Heart left ventricle (tissue), 13 donors: ENCODE data around the gene GGT6.

ENCODE experiments used
- CTCF ChIP-seq, 12 donors: fragments of 200-600 bp; sonication (generic) in 4 of 12; IDR thresholded peaks; one replicate each; pipeline versions ENCODE4 v1.5.0 to v1.8.0; 2018 to 2022; ENCODE audit warnings: antibody characterized with exemption in 12 of 12, mild to moderate bottlenecking in 5 of 12
- POLR2A ChIP-seq, 2 donors: fragments of 450-650 bp; IDR thresholded peaks; one replicate each; pipeline ENCODE4 v1.6.1; 2017; ENCODE audit warnings: antibody characterized with exemption in 2 of 2, mild to moderate bottlenecking in 2 of 2, moderate library complexity in 2 of 2
- donor health status: ischemic (EF 13 %, LVEDD 7.1; RV severe dilation, severe dysfunction).
- donor health status: DM: no; HTN: yes; CAD: no.
- donor health status: DM: no; HTN: no; CAD: no.
- donor health status: ischemic (EF 25% LVEDD 6.9; RV normal size, moderate dysfunction).
- donor health status: ischemic (EF 25% LVEDD 5.7; RV mildly dilated, moderate dysfunction).
- donor health status: ischemic (EF 35%, LVEDD 5.7; RV mildly dilated, moderate dysfunction).
- donor health status: nonischemic (EF 11% LVEDD 7.7; RV severe dilation, severe dysfunction).
- donor health status: DM: yes; HTN: yes; CAD: no.
- donor health status: PGD.
- donor health status: ischemic (EF 29% LVEDD 5.4; RV normal size, mild dysfunction).
- donor health status: nonischemic (EF 23%, LVEDD 6.1; RV moderate dilation, normal function).

DNA sequence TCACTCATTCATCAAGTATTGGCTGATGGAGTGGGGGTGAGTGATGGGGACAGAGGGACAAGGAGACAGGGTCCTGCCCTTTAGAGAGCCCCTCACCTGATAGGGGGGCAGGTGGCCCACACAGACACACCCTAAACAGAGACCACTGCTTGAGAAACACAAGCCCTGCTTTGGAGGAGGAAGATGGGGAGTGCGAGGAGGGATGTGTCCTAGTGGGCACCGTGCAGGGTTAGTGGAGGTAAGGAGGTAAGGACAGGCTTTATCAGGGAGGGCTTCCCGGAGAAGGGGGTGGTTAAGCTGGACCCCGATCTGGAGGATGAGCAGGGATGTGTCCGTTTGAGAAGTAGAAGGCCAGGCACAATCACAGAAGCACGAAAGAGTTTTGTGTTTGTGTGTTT is 15.8 kb upstream of the GGT6 start:
- no peak for TF ChIP-seq POLR2A (IDR thresholded peaks at IDR 0.05)
- no peak for TF ChIP-seq CTCF (IDR thresholded peaks at IDR 0.05)
